ENCODE results near the gene ZNF451.
"Not testable (repeated sequence)": the region's sequence is repeated elsewhere in the genome, so short reads cannot be mapped to it uniquely, and the experiment has no call there.

The ZNF451 gene

GRCh38 chr6:57089687-57090457 lies at the start of gene ZNF451:
Gene ZNF451 (plus strand): TSS chr6:57090188. CDS start chr6:57090254, 66 bp downstream.
- DNase-seq (ENCODE audit: extremely low spot score, insufficient read length, low read depth): peak; percentile 92
- peak; percentile 97 for FAIRE-seq

- not testable (repeated sequence) for FAIRE-seq; DNase-seq (ENCODE audit: extremely low spot score, insufficient read length, low read depth)
Observed at GRCh38 chr6:57044061-57044460, 45.9 kb upstream of the ZNF451 start.

GRCh38 chr6:57044568-57044967 lies 45.4 kb upstream of the ZNF451 start:
- no peak for DNase-seq (ENCODE audit: extremely low spot score, insufficient read length, low read depth)
- FAIRE-seq: no peak

GRCh38 chr6:57046332-57047256 lies 43.4 kb upstream of the ZNF451 start, which contains the start of gene KIAA1586:
Gene KIAA1586 (plus strand): TSS chr6:57046693. CDS start chr6:57046756, 63 bp downstream.
- DNase-seq (ENCODE audit: extremely low spot score, insufficient read length, low read depth): peak; percentile 64
- FAIRE-seq: not testable (repeated sequence)

GRCh38 chr6:57047257-57047585 lies 42.8 kb upstream of the ZNF451 start:
- not testable (repeated sequence) for FAIRE-seq; DNase-seq (ENCODE audit: extremely low spot score, insufficient read length, low read depth)

GRCh38 chr6:57047859-57048258 lies 42.1 kb upstream of the ZNF451 start:
- FAIRE-seq; DNase-seq (ENCODE audit: extremely low spot score, insufficient read length, low read depth): not testable (repeated sequence)

GRCh38 chr6:57048577-57048976 lies 41.4 kb upstream of the ZNF451 start:
- FAIRE-seq (no peak), DNase-seq (ENCODE audit: extremely low spot score, insufficient read length, low read depth) (no peak)

GRCh38 chr6:57063847-57064246 lies 26.1 kb upstream of the ZNF451 start:
- FAIRE-seq (no peak), DNase-seq (ENCODE audit: extremely low spot score, insufficient read length, low read depth) (no peak)

GRCh38 chr6:57064809-57065208 lies 25.2 kb upstream of the ZNF451 start:
- no peak for DNase-seq (ENCODE audit: extremely low spot score, insufficient read length, low read depth)

GRCh38 chr6:57068061-57068460 lies 21.9 kb upstream of the ZNF451 start:
- FAIRE-seq (no peak), DNase-seq (ENCODE audit: extremely low spot score, insufficient read length, low read depth) (no peak)

More at GRCh38 chr6:57064809-57065208, 25.2 kb upstream of the ZNF451 start:
- no peak for FAIRE-seq

GRCh38 chr6:57069228-57069627 lies 20.8 kb upstream of the ZNF451 start:
- no peak for FAIRE-seq
- DNase-seq (ENCODE audit: extremely low spot score, insufficient read length, low read depth): no peak

- FAIRE-seq (no peak), DNase-seq (ENCODE audit: extremely low spot score, insufficient read length, low read depth) (no peak)
Observed at GRCh38 chr6:57069920-57070331, 20.1 kb upstream of the ZNF451 start.

- FAIRE-seq (no peak), DNase-seq (ENCODE audit: extremely low spot score, insufficient read length, low read depth) (no peak)
Observed at GRCh38 chr6:57072108-57072507, 17.9 kb upstream of the ZNF451 start.

- DNase-seq (ENCODE audit: extremely low spot score, insufficient read length, low read depth) (no peak), FAIRE-seq (no peak)
Observed at GRCh38 chr6:57074383-57074782, 15.6 kb upstream of the ZNF451 start.

GRCh38 chr6:57075092-57075491 lies 14.9 kb upstream of the ZNF451 start:
- FAIRE-seq (no peak), DNase-seq (ENCODE audit: extremely low spot score, insufficient read length, low read depth) (no peak)

- DNase-seq (ENCODE audit: extremely low spot score, insufficient read length, low read depth): no peak
- FAIRE-seq: no peak
Observed at GRCh38 chr6:57078531-57079207, 11.3 kb upstream of the ZNF451 start.

- DNase-seq (ENCODE audit: extremely low spot score, insufficient read length, low read depth): no peak
- FAIRE-seq: no peak
Observed at GRCh38 chr6:57085471-57085870, 4.5 kb upstream of the ZNF451 start.

- no peak for FAIRE-seq
- no peak for DNase-seq (ENCODE audit: extremely low spot score, insufficient read length, low read depth)
Observed at GRCh38 chr6:57086843-57087242, 3.1 kb upstream of the ZNF451 start.

GRCh38 chr6:57087916-57088315 lies 2.1 kb upstream of the ZNF451 start:
- FAIRE-seq (no peak), DNase-seq (ENCODE audit: extremely low spot score, insufficient read length, low read depth) (no peak)

- DNase-seq (ENCODE audit: extremely low spot score, insufficient read length, low read depth): no peak
- no peak for FAIRE-seq
Observed at GRCh38 chr6:57089265-57089664, 723 bp upstream of the ZNF451 start.

All from GM18507 (cell line).